Urothelium cell line (cell line): ENCODE measurements around the gene SBF2.
"Not testable (repeated sequence)": the region's sequence is repeated elsewhere in the genome, so short reads cannot be mapped to it uniquely, and the experiment has no call there.

Experiments
- DNase-seq: peaks from one replicate; pipeline ENCODE4 v3.0.0; 2011; ENCODE audit warnings: low spot score, mixed read lengths
- FAIRE-seq: peaks from 2 replicates; lab custom pipeline; 2011; peaks lifted over from hg19 to GRCh38; lab: Jason Lieb, UNC

Gene SBF2

GRCh38 chr11:9974375-9974774 is 319.6 kb downstream of the SBF2 start:
- no peak for DNase-seq
- no peak for FAIRE-seq

GRCh38 chr11:9973921-9974320 is 320.1 kb downstream of the SBF2 start:
- DNase-seq, result no peak
- FAIRE-seq, result no peak

GRCh38 chr11:9972989-9973388 is 321.0 kb downstream of the SBF2 start:
- peak; percentile 36 for DNase-seq
- no peak for FAIRE-seq

- no peak for DNase-seq
- no peak for FAIRE-seq
Observed at GRCh38 chr11:9971894-9972293, 322.1 kb downstream of the SBF2 start.

GRCh38 chr11:9969068-9969467 is 325.0 kb downstream of the SBF2 start:
- no peak for DNase-seq
- FAIRE-seq, result no peak

- no peak for FAIRE-seq
- DNase-seq, result no peak
Observed at GRCh38 chr11:9962722-9963121, 331.3 kb downstream of the SBF2 start.

- DNase-seq (no peak), FAIRE-seq (no peak)
Observed at GRCh38 chr11:9957072-9957471, 336.9 kb downstream of the SBF2 start.

- no peak for FAIRE-seq
- DNase-seq, result no peak
Observed at GRCh38 chr11:9956483-9956882, 337.5 kb downstream of the SBF2 start.

- FAIRE-seq (no peak), DNase-seq (no peak)
Observed at GRCh38 chr11:9955391-9955790, 338.6 kb downstream of the SBF2 start.

GRCh38 chr11:9953994-9954626 is 339.9 kb downstream of the SBF2 start:
- DNase-seq (no peak), FAIRE-seq (no peak)

- no peak for DNase-seq
- FAIRE-seq, result no peak
Observed at GRCh38 chr11:9952511-9953196, 341.4 kb downstream of the SBF2 start.

GRCh38 chr11:9951807-9952206 is 342.2 kb downstream of the SBF2 start:
- DNase-seq, result no peak
- no peak for FAIRE-seq

- FAIRE-seq, result no peak
- no peak for DNase-seq
Observed at GRCh38 chr11:9950462-9950861, 343.6 kb downstream of the SBF2 start.

- DNase-seq (no peak), FAIRE-seq (no peak)
Observed at GRCh38 chr11:9947231-9947864, 346.7 kb downstream of the SBF2 start.

- not testable (repeated sequence) for DNase-seq, FAIRE-seq
Observed at GRCh38 chr11:9945680-9946079, 348.3 kb downstream of the SBF2 start.

- FAIRE-seq (no peak), DNase-seq (no peak)
Observed at GRCh38 chr11:9943386-9944110, 350.5 kb downstream of the SBF2 start.

- DNase-seq (no peak), FAIRE-seq (no peak)
Observed at GRCh38 chr11:9941991-9942390, 352.0 kb downstream of the SBF2 start.

GRCh38 chr11:9939150-9939549 is 354.9 kb downstream of the SBF2 start:
- not testable (repeated sequence) for FAIRE-seq, DNase-seq

- FAIRE-seq (no peak), DNase-seq (no peak)
Observed at GRCh38 chr11:9936754-9937153, 357.3 kb downstream of the SBF2 start.

- not testable (repeated sequence) for FAIRE-seq, DNase-seq
Observed at GRCh38 chr11:9932843-9933242, 361.2 kb downstream of the SBF2 start.

GRCh38 chr11:9930562-9931331 is 363.3 kb downstream of the SBF2 start:
- FAIRE-seq, DNase-seq: not testable (repeated sequence)
